DND-41 (cell line): Measurements from ENCODE around the gene MAN1A1.

Source experiments
- ATAC-seq: fragments of 200-7000 bp; cut with Tn5 transposase; 3 replicates; pipeline ENCODE4 v1.9.1; 2021; ENCODE audit warnings: low read depth; ENCODE audit not compliant: insufficient read depth
- DNase-seq: peaks from one replicate; pipeline ENCODE4 v3.0.0-alpha.2; 2020
- H2AFZ ChIP-seq: 2 replicates; pipeline ENCODE4 v1.6.0; 2012; ENCODE audit warnings: low read depth, low read length
- H3K27ac ChIP-seq: 2 replicates; pipeline ENCODE4 v1.5.1; 2012; ENCODE audit warnings: low read length, inconsistent platforms
- H3K27me3 ChIP-seq: fragments of 200-600 bp; sonication (generic); 2 replicates; pipeline ENCODE4 v1.6.0; 2012; ENCODE audit warnings: low read length, mild to moderate bottlenecking, inconsistent platforms; ENCODE audit not compliant: insufficient read depth, poor library complexity
- H3K36me3 ChIP-seq: 2 replicates; pipeline ENCODE4 v1.5.1; 2012; ENCODE audit warnings: low read length, inconsistent platforms; ENCODE audit not compliant: insufficient read depth
- H3K4me1 ChIP-seq: 2 replicates; pipeline ENCODE4 v1.5.1; 2012; ENCODE audit warnings: mild to moderate bottlenecking, low read length; ENCODE audit not compliant: insufficient read depth
- H3K4me2 ChIP-seq: 2 replicates; pipeline ENCODE4 v1.6.0; 2012; ENCODE audit warnings: mild to moderate bottlenecking, moderate library complexity, low read length, inconsistent platforms; ENCODE audit not compliant: insufficient read depth
- H3K4me3 ChIP-seq, 2 experiments: fragments of 200-600 bp in 1 of 2; shearing (Covaris generic) in 1 of 2; 2 replicates each; pipeline ENCODE4 v1.5.1; 2012 to 2016; ENCODE audit warnings: inconsistent platforms in 2 of 2, low read length in 2 of 2, mild to moderate bottlenecking in 2 of 2, low read depth in 1 of 2, moderate library complexity in 1 of 2
- H3K79me2 ChIP-seq: 2 replicates; pipeline ENCODE4 v1.6.0; 2012; ENCODE audit warnings: low read length, inconsistent platforms; ENCODE audit not compliant: insufficient read depth
- H3K9ac ChIP-seq: 2 replicates; pipeline ENCODE4 v1.6.0; 2012; ENCODE audit warnings: low read depth, mild to moderate bottlenecking, inconsistent platforms, low read length, moderate library complexity
- H3K9me3 ChIP-seq: 2 replicates; pipeline ENCODE4 v1.5.1; 2012; ENCODE audit warnings: low read length, moderate library complexity, mild to moderate bottlenecking, inconsistent platforms; ENCODE audit not compliant: insufficient read depth, severe bottlenecking
- H4K20me1 ChIP-seq: 2 replicates; pipeline ENCODE4 v1.6.0; 2012; ENCODE audit warnings: low read length; ENCODE audit not compliant: insufficient read depth
- EZH2 ChIP-seq: IDR thresholded peaks from 3 replicates; pipeline ENCODE4 v1.6.1; 2012; ENCODE audit warnings: borderline replicate concordance, low read depth, mild to moderate bottlenecking, moderate library complexity, low read length, inconsistent platforms; ENCODE audit not compliant: severe bottlenecking
- TF ChIP-seq, protein P1 (sequence below): IDR thresholded peaks from 2 replicates; pipeline ENCODE4 v1.5.1; 2012; ENCODE audit warnings: borderline replicate concordance, low read length, moderate library complexity, mild to moderate bottlenecking; ENCODE audit not compliant: poor library complexity, severe bottlenecking; ENCODE audit errors: extremely low read depth

Gene MAN1A1

GRCh38 chr6:119355157-119355556 lies 5.6 kb upstream of the MAN1A1 start:
- no peak overlapping the region for H3K9ac ChIP-seq
- no peak overlapping the region for H3K4me2 ChIP-seq
- H3K27ac ChIP-seq, result no peak overlapping the region

GRCh38 chr6:119353696-119354095 lies 4.1 kb upstream of the MAN1A1 start:
- ATAC-seq (no peak), DNase-seq (no peak)
- H3K4me3 ChIP-seq, result no peak overlapping the region
- H2AFZ ChIP-seq, result no peak overlapping the region
- no peak overlapping the region for H3K9ac ChIP-seq
- TF ChIP-seq EZH2, result no peak
- TF ChIP-seq, protein P1, sequence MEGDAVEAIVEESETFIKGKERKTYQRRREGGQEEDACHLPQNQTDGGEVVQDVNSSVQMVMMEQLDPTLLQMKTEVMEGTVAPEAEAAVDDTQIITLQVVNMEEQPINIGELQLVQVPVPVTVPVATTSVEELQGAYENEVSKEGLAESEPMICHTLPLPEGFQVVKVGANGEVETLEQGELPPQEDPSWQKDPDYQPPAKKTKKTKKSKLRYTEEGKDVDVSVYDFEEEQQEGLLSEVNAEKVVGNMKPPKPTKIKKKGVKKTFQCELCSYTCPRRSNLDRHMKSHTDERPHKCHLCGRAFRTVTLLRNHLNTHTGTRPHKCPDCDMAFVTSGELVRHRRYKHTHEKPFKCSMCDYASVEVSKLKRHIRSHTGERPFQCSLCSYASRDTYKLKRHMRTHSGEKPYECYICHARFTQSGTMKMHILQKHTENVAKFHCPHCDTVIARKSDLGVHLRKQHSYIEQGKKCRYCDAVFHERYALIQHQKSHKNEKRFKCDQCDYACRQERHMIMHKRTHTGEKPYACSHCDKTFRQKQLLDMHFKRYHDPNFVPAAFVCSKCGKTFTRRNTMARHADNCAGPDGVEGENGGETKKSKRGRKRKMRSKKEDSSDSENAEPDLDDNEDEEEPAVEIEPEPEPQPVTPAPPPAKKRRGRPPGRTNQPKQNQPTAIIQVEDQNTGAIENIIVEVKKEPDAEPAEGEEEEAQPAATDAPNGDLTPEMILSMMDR, result no peak
- no peaks in the 10 kb centered on the region for H4K20me1 ChIP-seq
- H3K27ac ChIP-seq, result no peak overlapping the region
- peaks cover 10% of the 10 kb centered on the region for H3K79me2 ChIP-seq
- no peaks in the 10 kb centered on the region for H3K9me3 ChIP-seq
- H3K4me2 ChIP-seq, result no peak overlapping the region
- no peaks in the 10 kb centered on the region; the same call in 1 of the 2 replicates for H3K36me3 ChIP-seq
- peaks cover 29% of the 10 kb centered on the region for H3K27me3 ChIP-seq
- H3K4me1 ChIP-seq, result peaks cover 52% of the 10 kb centered on the region

More at GRCh38 chr6:119355157-119355556, 5.6 kb upstream of the MAN1A1 start:
- no peak for TF ChIP-seq EZH2
- TF ChIP-seq, protein P1, result no peak
- DNase-seq (no peak), ATAC-seq (no peak)
- Histone ChIP-seq H3K79me2 (peaks cover 2% of the 10 kb centered on the region; the same call in 1 of the 2 replicates), H2AFZ (no peak overlapping the region), H3K4me1 (peaks cover 53% of the 10 kb centered on the region), H3K4me3 (no peak overlapping the region), H3K36me3 (no peaks in the 10 kb centered on the region), H3K9me3 (no peaks in the 10 kb centered on the region), H3K27me3 (peaks cover 14% of the 10 kb centered on the region), H4K20me1 (no peaks in the 10 kb centered on the region)

- H3K4me1 ChIP-seq, result peaks cover 58% of the 10 kb centered on the region
- H4K20me1 ChIP-seq, result peaks cover 9% of the 10 kb centered on the region
- H3K79me2 ChIP-seq, result peaks cover 26% of the 10 kb centered on the region
- DNase-seq (no peak), ATAC-seq (no peak)
- H3K36me3 ChIP-seq, result peaks cover under 1% of the 10 kb centered on the region; the same call in 1 of the 2 replicates
- peak overlapping the region; percentile 17; the same call in 1 of the 2 replicates for H3K27ac ChIP-seq
- H3K27me3 ChIP-seq, result peaks cover 39% of the 10 kb centered on the region
- no peak overlapping the region for H3K4me3 ChIP-seq
- no peaks in the 10 kb centered on the region for H3K9me3 ChIP-seq
- H3K4me2 ChIP-seq, result peak overlapping the region; percentile 42
- H2AFZ ChIP-seq, result no peak overlapping the region
- TF ChIP-seq, protein P1, result no peak
- no peak for TF ChIP-seq EZH2
- peak overlapping the region; percentile 11; the same call in 1 of the 2 replicates for H3K9ac ChIP-seq
Observed at GRCh38 chr6:119352001-119352400, 2.4 kb upstream of the MAN1A1 start.
